GM19239 (cell line): Measurements from ENCODE around the gene OSCP1.

Experiments used
- DNase-seq: peaks from one replicate; pipeline ENCODE4 v3.0.0; 2011; ENCODE audit warnings: low spot score; ENCODE audit not compliant: insufficient read length
- FAIRE-seq: peaks from 2 replicates; lab custom pipeline; 2011; peaks lifted over from hg19 to GRCh38; lab: Jason Lieb, UNC

The OSCP1 gene

DNA sequence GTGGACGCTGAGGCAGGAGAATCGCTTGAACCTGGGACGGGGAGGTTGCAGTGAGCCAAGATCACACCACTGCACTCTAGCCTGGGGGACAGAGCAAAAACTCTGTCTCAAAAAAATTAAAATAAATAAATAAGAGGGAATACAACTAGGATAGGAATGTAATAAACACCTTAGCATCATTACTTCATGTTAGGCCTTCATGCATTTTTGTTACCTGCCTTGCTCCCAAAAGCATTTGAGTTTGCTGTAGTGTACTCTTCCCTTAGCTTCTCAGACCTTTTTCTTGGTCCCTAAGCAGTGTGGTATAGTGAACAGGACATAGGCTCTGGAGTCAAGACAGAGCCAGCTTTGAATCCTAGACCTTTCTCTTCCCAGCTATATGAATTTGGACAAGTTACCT is 2.8 kb upstream of the OSCP1 start:
- DNase-seq (no peak), FAIRE-seq (no peak)

DNA sequence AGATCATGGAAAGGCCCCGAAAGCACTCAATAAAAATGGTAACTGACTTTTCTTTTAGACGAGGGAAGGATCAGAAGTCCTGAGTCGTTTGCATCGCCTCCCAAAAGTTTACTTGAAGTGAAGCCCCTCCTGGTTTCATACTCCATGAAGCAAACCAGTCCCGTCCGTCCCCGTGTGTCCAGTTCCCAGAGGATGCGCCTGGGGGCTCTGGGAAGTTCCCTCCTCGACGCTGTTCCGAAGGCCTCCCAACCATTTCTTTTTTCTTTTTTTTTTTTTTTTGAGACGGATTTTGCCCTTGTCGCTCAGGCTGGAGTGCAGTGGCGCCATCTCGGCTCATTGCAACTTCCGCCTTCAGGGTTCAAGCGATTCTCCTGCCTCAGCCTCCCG is 661 bp upstream of the OSCP1 start:
- DNase-seq (no peak), FAIRE-seq (no peak)

DNA sequence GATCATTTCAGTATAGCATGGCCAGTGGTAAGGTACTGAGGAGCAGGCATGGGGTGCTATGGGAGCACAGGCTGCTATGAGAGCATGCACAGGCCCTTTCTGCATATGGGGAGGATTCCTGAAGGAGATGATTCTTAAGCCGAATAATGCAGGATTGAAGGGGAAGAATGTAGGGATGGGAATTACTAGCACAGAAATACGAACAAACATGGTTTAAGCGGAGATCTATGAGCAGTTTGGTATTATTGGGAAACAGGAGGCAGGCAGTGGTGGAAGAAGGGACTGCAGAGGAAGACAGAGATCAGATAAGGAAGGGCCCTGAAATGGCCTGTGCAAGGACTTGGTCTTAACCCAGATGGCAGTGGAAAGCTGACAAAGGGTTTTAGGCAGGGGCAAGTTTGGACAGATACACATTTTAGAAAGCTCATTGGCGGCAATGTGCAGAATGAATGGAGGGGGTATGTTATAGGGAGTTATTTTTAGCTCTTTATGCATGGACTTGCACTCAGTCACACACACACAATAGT is 1.7 kb downstream of the OSCP1 start:
- no peak for FAIRE-seq

GRCh38 chr1:36447450-36447849 is 2.8 kb downstream of the OSCP1 start:
- FAIRE-seq (no peak), DNase-seq (no peak)

More for the DNA sequence above, 1.7 kb downstream of the OSCP1 start:
- no peak for DNase-seq

- FAIRE-seq (no peak), DNase-seq (no peak)
Observed at GRCh38 chr1:36446746-36447145, 3.5 kb downstream of the OSCP1 start.

DNA sequence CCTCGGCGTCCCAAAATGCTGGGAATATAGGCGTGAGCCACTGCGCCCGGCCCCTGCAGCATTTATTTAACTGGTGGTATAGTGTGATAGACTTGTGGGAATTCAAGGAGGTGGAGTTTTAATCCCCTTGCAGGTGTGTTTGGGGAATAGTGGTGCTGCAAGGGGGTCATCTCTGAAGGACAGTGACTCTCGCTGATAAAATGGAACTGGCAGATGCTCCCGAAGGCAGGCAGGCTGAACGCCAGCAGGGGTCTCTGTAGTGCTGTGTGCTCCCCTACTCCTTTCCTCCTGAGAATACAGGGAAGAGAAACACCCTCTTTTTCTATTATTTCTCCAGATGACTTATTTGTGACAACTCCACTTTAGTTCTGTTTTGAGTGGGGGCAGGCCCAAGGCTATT is 4.0 kb downstream of the OSCP1 start:
- FAIRE-seq = peak; percentile 39
- no peak for DNase-seq

DNA sequence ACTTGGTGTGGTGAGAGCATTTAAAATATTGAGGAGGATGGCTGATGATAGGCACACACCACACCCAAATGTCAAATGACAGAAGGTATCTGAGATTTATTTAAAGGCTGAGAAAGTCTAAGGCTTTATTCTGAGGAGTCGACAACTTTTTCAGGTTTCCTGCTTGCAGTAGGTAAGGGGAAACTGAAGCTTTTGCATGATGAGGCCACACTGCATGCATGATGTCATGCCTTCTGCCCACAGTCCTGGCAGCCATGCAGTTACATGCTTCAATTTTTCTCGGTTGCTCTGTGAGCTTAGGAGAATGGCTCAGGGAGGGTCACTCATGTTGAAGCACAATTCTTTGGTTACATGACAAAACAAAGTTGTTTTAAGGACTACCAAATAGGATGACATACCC is 7.0 kb downstream of the OSCP1 start:
- FAIRE-seq (no peak), DNase-seq (no peak)

DNA sequence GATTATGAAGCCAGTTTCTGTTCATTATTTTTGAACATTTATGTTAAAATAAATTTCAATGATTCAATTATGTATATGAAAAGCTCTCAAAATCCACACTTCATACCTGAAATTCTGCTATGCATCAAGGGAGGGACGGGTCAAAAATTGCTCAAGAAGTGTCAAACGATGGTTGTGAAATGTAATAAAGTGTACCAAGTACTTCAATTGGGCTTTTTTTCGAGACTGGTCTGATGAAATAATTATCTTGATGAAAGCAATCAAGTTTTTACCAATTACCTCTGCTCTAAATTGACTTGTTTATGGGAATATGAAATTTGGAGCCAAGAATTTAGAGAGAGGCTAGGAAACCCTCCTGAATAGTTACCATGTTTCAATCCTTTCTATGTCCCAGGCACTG is 7.9 kb downstream of the OSCP1 start:
- DNase-seq = no peak
- no peak for FAIRE-seq

DNA sequence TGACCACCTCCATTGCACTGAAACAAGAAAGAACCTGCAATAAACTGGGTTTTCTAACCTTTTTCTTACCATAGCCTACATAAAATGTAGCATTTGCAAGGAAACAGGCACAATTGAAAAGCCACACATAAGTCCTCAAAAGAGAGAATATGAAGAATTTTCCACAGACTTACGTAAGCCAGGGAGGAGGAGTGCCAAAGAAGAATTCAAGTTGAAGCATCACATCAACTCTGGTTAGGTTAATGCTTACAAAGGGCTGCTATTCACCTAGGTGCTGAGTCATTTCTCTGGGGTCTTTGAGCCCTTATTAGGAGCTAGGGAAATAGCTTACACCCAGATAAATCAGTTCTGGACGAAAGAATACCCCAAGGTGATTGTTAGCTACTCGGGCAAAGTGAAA is 9.6 kb downstream of the OSCP1 start:
- no peak for DNase-seq
- no peak for FAIRE-seq

DNA sequence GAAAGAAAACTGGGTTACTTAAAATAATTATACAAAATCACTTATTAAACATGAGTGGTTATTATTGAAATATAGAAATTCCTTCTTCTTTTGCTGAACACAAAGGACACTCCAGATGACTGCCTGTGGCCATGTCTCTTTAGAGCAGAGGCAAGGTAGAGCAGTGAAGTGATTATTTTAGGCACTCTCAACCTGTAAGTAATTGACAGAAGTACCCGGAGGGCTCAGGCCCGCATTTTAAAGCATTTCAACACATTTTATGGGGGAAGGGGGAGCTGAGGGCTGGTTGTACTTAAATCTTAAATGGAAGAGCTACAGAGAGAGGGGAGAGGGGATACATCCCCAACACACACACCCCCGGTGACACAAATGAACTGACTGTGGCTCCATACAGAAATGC is 10.2 kb downstream of the OSCP1 start:
- no peak for DNase-seq
- FAIRE-seq = no peak

GRCh38 chr1:36438715-36439114 is 11.5 kb downstream of the OSCP1 start:
- FAIRE-seq (no peak), DNase-seq (no peak)

- FAIRE-seq = no peak
- DNase-seq = no peak
Observed at GRCh38 chr1:36436821-36437220, 13.4 kb downstream of the OSCP1 start.

DNA sequence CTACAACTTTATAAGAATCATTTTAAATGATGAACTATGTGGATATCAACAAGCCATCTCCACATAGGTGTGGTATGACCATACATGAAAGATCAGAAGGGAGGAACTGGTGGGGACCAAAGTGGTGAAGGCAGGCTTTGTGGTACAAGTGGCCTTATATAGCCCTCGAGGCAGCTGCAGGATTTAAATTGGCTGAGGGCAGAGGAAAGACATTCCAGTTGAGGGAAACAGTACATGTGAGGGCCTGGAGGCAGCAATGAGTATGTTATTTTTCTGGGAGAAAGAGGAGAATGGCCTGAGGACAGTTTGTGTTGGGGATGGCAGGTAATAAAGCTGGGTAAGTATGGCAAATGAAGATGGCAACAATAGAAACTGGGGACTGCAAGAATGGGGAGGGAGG is 17.1 kb downstream of the OSCP1 start:
- DNase-seq (no peak), FAIRE-seq (no peak)

DNA sequence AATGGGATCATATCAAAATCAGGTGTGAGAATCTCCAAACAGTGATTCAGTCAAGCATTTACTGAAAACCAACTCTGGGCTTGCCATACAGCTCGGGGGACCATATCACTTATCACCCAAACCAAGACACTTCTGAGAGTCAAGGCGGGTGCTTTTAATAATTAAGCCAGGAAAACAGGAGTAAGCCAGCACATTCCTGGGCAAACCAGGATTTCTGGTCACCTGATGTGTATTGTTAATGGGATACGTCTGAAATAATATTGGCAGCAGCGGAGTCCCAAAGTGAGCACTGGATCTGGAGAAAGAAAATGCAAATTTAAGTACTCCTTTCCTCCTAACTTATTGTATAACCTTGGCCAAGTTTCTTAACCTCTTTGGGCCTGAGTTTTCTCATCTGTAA is 17.6 kb downstream of the OSCP1 start:
- peak; percentile 8 for FAIRE-seq
- DNase-seq = no peak

- FAIRE-seq (no peak), DNase-seq (no peak)
Observed at GRCh38 chr1:36425791-36426190, 24.5 kb downstream of the OSCP1 start.

- FAIRE-seq (no peak), DNase-seq (no peak)
Observed at GRCh38 chr1:36421649-36422048, 28.6 kb downstream of the OSCP1 start.

- DNase-seq (peak; percentile 82), FAIRE-seq (peak; percentile 95)
Observed at GRCh38 chr1:36420836-36421317, 29.4 kb downstream of the OSCP1 start.

DNA sequence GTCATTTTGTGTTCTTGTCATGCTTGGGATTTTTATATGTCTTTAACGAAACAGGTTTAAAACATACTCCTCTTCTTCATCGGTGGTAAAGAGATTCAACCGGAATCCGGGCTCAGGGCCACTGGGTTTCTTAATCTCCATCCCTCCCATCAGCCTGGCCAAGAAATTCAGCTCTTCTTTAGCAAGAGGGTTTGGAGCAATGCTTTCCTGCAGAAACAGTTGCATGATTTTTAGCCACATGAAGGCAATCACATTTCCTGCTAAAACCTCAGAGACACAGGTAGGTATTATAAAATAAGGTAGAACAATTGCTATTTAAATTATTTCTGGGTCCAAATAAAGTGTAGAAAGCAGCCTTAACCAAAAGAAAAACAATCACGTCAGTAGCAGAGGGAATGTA is 29.8 kb downstream of the OSCP1 start:
- DNase-seq = no peak
- no peak for FAIRE-seq

- no peak for FAIRE-seq
- no peak for DNase-seq
Observed at GRCh38 chr1:36419569-36419968, 30.7 kb downstream of the OSCP1 start.

GRCh38 chr1:36419140-36419539 is 31.1 kb downstream of the OSCP1 start:
- DNase-seq (no peak), FAIRE-seq (no peak)

DNA sequence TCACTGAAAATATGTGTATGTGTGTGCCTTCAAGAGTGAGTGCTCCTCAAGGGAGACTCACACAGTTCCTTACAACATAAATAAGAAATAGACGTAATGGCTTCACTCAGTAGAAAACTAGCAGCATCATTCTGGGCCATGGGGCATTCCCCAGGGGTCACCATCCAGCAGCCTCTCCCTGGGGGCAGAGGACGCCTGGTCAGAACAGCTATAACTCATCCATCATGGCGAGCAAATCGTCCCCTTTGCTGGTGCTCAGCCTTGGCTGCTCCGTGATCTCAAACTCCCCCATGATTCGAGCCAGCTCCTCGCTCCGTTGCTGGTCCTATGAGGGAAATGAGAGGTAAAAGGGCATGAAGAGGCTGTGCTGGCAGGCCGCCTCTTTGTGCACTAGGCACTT is 32.3 kb downstream of the OSCP1 start:
- FAIRE-seq = no peak
- DNase-seq = no peak

DNA sequence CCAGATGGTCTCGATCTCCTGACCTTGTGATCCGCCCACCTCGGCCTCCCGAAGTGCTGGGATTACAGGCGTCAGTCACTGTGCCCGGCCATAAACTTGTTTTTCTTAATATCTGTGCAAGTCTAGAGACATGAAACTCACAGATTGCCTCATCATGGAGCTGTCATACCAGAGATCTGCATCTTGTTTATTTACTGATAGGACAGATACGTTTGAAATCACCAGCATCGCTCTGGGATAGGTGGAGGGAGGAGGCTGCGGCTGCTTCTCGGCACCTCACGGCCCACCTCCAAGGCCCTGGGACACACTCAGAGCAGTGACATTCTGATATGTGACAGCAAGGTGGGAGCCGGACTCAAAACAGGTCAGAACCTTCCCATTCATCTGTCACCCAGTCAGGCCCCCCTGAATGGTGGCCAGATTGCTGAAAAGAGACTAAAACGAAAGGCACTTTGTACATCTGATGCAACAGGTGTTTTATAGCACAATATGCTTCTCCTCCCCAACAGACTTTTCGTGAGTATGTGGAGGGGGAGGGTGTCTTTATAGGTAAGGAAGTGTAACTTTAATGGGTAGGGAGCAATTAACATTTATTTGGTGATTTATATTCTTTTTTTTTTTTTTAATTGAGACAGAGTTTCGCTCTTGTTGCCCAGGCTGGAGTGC is 34.5 kb downstream of the OSCP1 start:
- FAIRE-seq (no peak), DNase-seq (no peak)
